Measurements from ENCODE around the gene ASPHD2.

ASPHD2 gene

GRCh38 chr22:26479043-26479791 is 50.2 kb downstream of the ASPHD2 start:
- DNase-seq = no peak

DNA sequence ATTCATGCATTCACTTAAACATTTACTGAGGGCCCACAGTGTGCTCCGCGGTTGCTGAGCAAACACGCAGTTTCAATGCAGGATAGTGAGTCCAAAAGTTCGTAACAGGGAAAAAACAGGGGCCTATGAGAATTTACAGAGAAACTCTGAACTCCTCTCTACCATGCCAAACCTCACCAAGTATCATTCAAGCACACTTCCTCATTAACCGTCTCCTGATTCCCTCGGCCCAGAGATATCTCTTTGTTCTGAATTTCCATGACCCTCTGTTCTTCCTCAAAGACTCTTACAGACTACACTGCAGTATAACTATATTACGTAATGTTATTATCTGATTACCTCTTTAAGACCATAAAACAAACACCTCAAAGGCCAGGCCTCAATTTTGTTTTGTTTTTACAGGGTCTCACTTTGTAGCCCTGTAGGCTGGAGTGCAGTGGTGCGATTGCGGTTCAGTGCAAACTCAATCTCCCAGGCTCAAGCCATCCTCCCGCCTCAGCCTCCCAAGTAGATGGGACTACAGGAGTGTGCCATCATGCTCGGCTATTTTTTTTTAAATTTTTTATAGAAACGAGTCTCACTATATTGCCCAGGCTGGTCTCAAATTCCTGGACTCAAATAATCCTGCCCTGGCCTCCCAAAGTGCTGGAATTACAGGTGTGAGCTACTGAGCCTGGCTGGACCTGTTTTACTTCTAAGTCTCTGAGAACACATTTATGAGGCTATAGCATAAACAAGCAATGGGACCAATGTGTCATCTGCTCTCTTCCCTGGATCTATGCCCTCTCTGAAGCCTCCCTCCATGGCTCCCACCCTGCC is 50.9 kb downstream of the ASPHD2 start:
- DNase-seq = no peak

DNA sequence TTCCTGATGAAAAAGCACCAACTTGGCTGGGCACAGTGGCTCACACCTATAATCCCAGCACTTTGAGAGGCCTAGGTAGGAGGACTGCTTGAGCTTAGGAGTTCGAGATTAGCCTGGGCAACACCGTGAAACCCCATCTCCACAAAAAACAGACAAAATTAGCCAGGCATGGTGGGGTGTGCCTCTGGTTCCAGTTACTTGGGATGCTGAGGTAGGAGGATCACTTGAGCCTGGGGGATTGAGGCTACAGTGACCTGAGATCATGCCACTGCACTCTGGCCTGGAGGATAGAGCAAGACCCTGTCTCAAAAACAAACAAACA is 51.5 kb downstream of the ASPHD2 start:
- DNase-seq = no peak

- DNase-seq = no peak
Measured at GRCh38 chr22:26481112-26481693, 52.1 kb downstream of the ASPHD2 start.

- no peak for DNase-seq
Measured at GRCh38 chr22:26481694-26482093, 52.6 kb downstream of the ASPHD2 start.

GRCh38 chr22:26482161-26482560 is 53.1 kb downstream of the ASPHD2 start:
- DNase-seq = no peak

DNA sequence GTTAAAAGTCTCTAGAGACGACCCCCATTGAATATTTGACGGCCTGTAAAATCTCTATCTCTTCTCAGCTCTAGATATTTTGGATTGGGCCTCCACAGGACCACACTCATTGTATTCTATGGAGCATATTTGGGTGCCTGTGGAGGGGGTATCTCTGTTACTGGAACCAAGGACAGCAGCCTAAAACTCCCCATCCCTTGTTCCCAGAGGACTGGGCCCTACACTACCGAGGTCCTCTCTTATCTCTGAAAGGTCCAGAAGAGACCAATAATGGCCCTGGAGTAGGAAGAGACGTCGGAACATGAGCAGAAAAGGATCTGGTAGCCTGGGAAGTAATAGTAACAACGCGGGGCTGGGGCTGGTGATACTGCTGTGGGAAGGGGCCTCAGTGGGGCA is 54.0 kb downstream of the ASPHD2 start:
- no peak for DNase-seq

GRCh38 chr22:26483439-26484359 is 54.6 kb downstream of the ASPHD2 start, which contains the start of the genes HPS4 and SRRD:
HPS4 (minus strand) TSS chr22:26483783; CDS start chr22:26481762, 2,021 bp downstream.
SRRD (plus strand) TSS chr22:26483877; CDS start chr22:26483891, 14 bp downstream.
- DNase-seq = peak; percentile 92

GRCh38 chr22:26484360-26484706 is 55.3 kb downstream of the ASPHD2 start:
- DNase-seq = no peak

DNA sequence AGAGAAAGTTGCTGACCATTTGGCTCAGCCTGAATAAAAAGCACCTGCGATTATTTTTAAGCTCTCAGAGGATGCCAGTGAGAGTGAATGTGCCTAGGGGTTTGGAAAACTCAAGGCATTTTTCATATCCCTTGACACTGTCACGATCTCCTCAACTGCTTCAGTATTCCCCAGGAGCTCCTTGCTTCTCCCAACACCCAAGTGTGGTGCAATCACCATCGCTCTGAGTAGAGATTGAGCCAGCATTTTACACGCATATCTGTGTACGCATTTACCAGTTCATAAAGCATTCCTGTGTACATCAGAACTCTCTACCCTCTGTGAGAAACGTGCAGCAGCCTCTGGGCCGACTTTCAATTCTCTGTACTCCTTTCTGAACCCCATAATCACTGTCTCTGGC is 56.0 kb downstream of the ASPHD2 start:
- no peak for DNase-seq

DNA sequence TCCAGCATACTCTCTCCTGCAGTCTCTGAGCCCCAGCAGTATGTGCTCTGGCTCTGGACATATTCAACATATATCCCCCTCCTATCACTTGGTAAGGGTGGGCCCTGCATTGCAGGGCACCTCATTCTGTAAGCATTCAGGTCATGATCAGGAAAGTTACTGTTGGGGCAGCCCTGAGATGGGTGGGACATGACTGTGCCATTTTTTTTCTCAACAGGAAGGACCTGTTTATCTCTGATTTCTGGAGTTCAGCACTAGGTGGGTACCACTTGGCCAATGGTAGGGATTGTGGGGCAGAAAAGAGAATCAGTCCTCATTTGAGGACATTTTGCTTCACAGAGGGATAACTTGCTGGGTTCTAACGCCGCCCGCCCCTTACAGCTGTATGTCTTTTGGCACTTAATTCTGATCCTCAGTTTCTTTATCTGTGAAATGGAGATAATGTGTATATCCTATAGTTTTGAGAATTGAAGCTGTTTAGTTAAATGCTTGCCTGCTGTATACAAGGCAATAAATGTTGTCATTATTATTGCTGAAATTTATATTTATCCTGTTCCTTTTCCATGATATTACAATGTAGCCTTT is 56.8 kb downstream of the ASPHD2 start:
- no peak for DNase-seq

DNA sequence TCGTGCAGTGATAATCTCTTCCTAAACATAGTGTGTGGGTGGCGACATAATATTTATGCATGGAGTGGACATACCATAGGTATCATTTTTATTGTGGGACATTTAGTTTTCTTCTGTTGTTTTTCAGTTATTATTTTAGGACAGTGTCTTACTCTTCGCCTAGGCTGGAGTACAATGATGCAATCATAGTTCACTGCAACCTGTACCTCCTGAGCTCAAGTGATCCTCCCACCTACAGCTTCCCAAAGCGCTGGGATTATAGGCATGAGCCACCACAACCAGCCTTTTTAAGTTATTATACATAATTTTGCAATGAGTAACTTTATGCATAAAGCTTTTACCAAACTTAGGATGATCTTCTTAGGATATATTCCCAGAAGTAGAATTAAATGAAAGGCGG is 57.3 kb downstream of the ASPHD2 start:
- DNase-seq = no peak

- DNase-seq = no peak
Measured at GRCh38 chr22:26487996-26488395, 58.9 kb downstream of the ASPHD2 start.

GRCh38 chr22:26489447-26490036 is 60.5 kb downstream of the ASPHD2 start:
- no peak for DNase-seq

- DNase-seq = no peak
Measured at GRCh38 chr22:26492220-26492619, 63.2 kb downstream of the ASPHD2 start.

- DNase-seq = no peak
Measured at GRCh38 chr22:26494506-26494905, 65.4 kb downstream of the ASPHD2 start.

All from activated CD4-positive, alpha-beta T cell treated with anti-CD3 and anti-CD28 coated beads, Interleukin-2, amount 50 U/mL, for 1 hour (primary cell).